Endometrial microvascular endothelial cells (primary cell): ENCODE measurements around the gene RAD51B. TPM values are rescaled to one million over a fixed set of nuclear protein-coding genes. Genes with fewer than 3 reads are reported as not detected.

ENCODE experiments used
- in situ Hi-C: cut with HindIII; loops from 2 replicates; pipeline ENCODE4 v1.10.0; 2017; ENCODE audit warnings: low sequenced_read_pairs, low pct_unique_long_range_greater_than_20kb; ENCODE audit errors: inconsistent ontology term
- total RNA-seq: library from RNA; depleted of rRNA; stranded (reverse); fragments of >200 nt; gene quantifications from one replicate; pipeline ENCODE4 v1.2.3, GENCODE V29; 2015; ENCODE audit errors: inconsistent ontology term

RAD51B gene
- total RNA-seq, 1 donor from 2014 or later: 16.4 TPM

DNA sequence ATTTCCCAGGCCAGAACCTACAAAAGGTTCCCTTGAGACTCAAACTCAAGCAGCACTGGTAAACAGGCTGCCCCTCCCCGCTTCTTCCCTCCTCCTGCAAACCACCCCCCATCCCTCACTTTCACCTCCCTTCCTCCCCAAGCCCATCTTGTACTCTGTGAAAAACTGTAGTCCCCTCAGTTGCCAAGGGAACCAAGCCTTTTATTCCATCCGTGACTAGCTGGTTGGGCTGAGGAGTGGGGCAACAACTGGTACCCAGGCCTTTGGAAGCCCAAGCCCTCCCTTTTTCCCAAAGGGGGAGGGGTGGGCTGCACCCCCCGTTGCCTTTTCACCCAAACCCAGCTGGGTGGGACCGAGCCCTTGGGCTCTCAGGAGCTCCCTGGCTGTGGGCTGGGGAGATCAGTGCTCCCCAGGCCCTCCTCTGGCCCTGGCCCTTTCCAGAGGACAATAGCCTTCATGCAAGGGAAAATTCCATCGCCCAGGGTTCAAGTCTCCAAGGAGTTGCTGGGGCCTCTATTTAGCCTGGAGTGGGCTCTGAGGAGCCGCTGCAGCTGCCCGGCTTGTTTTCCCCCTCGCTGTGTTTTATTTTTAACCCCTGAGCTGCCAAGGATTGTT, 911.3 kb downstream of the RAD51B start:
- in situ Hi-C loops: no loop called here

DNA sequence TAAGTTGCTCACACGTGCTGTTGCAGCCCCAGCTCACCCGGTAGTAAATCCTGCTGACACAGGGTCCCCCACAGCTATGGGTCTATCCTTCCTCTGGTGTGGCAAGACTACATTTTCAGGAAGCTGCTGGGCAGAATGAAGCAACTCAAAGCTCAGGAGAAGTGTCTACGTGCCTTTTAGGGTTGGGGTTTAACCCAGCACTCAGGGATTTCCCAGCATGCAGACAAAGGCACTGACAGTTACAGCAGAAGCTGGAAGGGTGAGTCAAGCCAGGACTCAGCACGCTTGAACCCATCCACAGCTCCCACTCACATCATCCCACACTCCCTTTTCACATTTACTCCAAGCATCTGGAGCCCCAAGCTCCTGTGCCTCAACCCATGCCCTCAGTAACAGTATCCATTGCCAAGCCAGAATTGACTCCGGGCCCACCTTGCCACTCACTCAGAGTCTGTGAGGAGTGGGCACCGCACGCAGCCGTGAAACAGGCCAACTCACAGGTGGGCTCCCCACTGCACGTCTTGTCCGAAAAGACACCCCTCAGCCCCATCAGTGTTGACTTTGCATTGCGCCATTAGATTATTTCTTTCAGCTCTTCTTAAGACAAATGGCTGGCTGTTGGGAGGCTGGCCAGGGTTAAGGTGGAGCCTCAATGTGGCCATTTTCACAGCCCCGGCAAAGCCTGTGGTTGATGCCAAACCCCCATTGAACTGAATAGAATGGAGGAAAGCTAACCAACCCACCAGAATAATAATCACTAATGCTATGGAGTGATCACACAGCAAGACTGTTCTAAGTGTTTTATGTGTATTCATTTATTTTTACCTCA, 913.7 kb downstream of the RAD51B start:
- in situ Hi-C loops: no loop called here

DNA sequence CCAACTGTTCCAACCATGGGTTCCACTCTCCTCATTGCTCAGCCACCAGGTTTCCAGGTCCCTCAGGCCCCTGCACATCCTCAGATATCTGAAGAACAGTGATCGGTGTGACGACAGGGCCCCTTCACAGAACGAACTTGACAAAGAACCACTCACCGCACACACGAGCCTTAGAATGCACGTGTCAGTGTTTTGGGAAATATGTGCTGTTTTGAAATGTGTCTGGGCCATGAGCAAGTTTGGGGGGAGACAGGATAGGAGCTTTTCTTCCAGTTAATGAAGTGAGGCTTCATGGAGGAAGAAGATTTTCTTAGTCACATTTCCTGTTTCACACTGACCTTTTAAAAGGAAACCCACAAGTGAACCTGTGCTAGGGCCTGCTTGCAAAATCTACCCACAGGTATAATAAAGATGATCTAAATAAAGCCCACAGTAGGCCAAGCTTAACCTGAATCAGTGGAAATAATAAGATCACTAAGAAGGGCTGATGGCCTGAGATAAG, 914.7 kb downstream of the RAD51B start:
- in situ Hi-C loops: no loop called here

DNA sequence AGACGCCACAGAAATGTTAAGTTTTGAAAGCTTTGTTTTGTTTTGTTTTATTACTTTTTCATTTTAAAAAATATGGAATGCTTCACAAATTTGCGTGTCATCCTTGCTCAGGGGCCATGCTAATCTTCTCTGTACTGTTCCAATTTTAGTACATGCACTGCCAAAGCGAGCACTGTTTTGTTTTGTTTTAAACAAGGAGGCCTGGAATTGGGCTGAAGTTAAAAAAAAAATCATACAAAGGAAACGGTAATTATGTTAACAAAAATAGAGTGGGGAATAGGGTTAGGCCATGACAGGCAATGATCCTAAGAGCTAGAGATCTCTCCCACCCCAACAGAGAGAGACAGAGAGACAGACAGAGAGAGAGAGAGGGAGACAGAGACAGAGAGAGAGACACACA, 916.3 kb downstream of the RAD51B start:
- in situ Hi-C loops: no loop called here

DNA sequence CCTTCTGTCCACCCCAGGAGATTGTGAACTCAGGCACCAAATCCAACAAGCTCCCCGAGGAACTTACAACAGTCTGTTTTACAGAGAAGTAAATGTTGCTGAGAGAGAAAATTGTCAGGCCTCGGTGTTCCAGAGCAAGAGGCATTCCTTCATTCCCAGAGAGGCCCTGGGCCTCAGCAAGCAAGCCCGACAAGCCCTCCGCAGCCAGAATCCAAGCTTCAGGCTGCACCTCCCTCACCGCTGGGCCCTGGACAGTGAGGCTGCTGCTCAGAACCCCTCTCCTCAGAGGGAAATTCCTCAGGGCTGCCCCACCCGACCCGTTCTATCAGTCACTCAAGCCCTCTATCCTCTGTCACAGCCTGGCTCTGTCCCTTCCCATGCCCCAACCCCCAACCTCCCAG, 916.9 kb downstream of the RAD51B start:
- in situ Hi-C loops: no loop called here

DNA sequence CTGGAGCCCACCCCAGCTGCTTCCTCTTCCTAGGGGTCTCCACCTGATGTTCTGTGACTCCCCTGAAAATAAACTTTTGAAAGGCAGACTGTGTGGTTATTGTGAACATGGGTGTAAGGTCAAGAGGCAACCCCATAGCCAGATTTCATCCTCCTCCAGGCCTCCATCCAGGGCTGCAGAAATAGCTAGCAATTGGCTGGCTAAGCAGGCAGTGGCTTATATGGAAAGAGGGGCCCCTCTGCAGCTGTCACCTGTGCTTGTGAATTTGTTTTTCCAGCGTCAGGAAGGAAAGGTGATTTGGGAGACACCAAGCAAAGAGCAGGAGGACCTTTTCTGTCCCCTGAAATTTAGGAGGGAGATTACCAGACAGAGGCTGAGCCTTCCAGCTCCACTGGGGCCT, 917.5 kb downstream of the RAD51B start:
- in situ Hi-C loops: no loop called here

DNA sequence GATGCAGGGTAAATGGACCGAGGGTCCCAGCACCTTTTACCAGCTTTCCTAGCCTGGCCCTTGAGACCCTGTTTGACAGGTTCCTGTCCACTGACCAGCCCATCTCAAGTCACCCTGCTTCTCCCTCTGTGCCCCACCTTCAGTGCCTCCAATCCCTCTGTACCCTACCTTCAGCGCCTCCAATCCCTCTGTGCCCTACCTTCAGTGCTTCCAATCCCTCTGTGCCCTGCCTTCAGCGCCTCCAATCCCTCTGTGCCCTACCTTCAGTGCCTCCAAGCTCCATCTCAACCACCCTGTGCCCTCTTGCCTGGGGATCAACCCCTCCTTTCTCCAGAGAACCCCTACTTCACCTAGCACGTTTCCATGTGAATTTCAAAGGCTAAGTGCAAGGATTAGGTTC, 919.0 kb downstream of the RAD51B start:
- in situ Hi-C loops: no loop called here

DNA sequence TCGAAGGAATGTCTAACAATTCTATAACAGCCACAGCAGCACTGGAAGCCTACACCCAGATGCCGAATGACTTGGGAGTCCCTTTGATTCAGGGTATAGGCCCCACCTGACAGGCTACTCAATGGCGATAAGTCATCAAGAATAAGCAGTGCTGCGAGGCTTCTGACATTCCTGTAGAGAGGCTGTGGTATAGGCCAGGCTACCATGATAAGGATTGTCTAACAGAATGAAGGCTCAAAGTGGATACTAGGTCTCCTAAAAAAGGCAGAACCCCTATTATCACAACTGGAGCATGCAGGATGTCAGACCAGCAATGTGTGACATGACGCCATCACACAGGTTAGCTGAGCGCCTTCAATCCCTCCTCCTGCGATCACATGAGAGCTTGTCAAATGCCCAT, 920.1 kb downstream of the RAD51B start:
- in situ Hi-C loops: no loop called here

DNA sequence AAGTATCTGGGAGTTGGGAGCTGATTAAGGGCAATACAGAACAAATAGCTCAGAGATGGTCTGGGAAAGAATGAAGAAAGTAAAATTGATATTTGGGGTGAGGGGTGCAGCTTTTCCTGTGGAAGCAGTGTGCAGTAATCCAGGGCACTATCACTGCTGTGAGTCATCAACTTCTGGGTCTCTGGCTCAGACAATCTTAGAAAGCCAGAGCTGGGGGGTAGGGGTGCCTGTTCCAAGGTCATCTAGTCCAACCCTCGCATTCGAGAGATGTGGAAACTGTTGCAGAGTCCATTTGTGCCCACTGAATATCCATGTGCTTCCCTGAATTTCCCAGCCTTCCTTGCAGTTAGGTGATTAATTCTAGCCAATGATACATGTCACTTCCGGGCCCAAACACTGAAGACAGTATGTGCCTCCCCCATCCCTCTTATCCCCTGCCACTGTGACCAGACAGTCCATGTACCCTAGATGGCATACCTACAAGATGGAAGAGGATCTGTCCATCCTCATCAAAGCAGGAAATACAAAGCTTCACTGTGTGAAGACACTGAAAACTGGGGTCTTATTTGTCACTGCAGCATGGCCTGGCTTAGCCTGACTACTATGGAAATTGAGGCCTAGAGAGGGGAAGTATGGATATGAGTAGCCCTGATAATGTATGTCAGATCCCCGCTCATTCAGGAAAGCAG, 921.4 kb downstream of the RAD51B start:
- in situ Hi-C loops: no loop called here

DNA sequence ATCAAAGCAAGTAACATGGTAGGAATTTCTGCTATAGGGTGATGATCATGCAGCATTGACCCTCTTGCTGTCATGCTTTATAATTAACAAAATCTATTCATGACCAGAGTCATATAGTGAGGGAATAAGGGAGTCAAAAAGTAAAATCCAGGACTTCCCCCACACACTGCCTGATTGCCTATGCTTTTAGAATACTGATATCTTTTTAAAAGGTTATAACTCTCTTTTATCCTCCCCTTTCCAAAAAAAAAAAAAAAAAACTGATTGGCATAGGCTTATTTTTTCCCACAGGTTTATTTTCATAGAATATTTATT, 921.9 kb downstream of the RAD51B start:
- in situ Hi-C loops: no loop called here

DNA sequence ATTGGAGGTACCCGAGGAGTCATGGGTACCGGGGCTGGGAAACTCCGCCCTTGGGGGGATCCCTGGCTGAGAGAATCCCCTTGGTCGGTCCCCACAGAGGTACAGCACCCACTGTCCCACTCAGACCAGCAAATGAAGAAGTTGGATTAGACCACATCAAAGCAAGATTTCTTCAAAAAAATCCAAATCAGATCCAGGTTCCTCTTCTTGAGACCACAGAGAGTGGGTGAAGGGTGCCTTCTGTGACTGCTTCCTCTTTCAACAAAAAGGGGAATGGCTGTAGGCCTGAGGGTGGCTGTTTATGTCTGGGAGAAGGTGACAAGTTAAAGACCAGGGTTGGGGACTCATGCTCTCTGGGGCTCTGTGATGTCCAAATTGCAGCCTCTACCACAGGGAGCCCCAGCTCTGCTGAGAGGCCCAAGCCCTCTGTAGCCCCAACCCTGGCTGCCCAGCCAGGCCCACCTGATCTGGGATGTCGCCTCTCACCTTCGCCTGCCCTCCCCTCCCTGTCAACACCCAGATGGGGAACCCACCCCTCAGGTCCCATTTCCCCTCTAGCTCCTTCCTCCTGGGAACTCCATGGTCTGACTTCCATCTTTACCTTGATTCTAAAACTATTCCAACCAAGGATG, 922.4 kb downstream of the RAD51B start:
- in situ Hi-C loops: no loop called here

DNA sequence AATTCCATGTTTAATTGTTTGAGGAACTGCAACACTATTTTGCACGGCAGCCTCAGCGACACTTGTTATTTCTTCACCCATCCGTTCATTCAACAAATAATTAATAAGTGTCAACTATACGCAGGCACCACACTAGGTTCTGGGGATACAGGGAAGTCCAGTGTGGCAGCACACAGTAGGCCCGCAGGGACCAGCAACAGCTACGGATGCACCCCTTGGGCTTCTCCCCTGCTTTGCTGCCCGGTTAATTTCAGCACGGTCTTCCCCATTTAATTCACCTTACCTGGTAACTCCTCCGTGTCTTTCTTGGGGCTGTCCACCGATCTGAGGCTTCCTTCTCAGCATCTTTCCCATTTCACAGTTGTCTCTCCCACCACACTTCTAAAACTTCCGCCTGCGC, 925.0 kb downstream of the RAD51B start:
- in situ Hi-C loops: no loop called here

DNA sequence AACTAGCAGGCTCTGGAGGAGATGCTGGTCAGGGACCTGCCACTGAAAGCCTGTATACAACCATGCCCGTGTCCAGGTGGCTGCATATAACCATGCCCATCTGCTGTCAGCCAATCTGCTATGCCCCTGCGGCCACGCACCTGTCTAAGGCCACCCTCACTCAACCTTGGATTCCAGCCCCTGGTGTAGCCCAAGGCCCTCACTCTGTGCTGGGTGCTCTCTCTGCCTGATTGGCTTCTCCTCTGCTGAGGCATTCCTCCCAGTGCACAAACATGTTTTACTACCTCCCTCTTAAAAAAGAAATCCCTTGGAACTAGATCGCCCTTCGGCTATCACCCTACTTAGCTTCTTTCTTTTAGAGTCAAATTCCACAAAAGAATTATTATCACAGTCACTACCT, 927.8 kb downstream of the RAD51B start:
- in situ Hi-C loops: no loop called here

DNA sequence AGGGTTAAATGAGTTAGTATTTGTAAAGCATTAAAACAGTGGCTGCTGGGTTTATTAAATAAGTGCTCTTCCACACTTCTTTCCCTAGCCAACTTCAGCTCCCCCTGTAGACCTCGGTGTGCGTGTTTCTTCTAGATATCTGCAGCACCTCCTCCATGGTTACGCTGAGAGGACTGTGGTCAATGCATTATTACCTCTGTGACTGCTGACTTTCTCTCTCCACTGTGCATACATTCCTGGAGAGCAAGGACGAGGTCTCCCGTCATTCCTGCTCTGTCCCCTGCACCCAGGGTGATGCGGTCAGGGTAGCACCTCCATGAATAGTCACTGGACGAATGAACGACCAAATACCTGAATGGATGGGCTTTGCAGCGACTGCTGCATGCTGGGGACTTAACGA, 928.7 kb downstream of the RAD51B start:
- in situ Hi-C loops: no loop called here

DNA sequence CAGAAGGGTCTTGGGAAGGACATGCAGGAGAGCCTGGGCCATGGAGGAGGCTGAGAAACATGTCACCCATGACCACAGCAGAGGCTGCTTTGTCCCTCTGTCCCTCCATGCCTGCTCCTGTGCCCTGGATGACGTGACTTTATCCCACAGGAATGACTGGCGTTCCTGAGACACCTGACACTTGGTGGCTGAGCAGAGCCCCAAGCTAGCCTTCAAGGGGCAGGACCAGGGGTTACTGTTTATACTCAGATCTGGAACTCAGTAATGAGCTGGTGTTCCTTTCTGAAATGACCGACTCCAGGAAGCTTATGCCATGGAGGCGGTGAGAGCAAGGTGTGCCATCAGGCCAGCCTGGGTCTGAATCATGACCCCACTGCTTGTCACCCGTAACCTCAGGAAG, 929.1 kb downstream of the RAD51B start:
- in situ Hi-C loops: no loop called here

DNA sequence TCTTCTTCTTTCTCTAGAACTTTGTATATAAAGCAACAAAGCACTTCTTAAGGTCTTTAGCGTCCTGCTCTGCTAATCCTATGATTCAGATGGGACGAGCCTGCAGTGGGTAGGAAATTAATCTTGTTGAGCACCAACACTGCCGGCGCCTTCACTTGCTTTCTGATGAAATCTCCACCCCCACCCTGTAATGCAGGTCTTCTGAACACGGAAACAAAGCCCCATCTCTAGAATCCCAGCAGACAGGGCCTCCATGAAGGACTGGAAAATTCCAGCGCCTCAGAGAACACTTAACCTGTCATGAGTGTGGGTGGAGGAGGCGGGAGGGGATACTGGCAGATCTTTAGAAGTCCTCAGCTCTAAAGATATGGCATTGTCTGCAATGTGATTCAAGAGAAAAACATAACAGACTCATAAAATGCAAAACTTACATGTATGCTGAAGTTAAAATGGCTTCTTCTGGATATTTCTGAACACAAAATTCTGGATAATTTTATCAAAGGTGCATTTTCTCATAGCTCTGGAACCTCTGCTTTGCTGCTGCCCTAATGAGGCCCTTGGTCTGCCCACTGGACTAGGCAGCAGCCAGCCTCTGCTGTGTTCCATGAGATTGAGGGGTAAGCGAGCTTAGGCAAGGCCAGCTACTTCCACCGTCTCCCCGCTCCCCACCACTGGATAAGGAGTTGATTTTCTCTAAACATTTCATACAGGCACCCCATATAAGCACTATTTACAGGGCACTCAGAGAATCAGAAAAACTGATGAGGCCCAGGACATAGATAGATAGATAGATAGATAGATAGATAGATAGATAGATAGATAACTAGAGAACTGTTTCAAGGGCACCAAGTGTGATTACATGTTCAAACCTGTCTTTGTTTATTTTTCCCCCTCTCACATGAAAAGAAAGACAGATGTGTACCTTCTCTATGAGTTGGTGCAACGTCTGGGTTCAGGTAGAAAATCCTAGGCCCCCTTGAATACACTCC, 930.2 kb downstream of the RAD51B start:
- in situ Hi-C loops: no loop called here

DNA sequence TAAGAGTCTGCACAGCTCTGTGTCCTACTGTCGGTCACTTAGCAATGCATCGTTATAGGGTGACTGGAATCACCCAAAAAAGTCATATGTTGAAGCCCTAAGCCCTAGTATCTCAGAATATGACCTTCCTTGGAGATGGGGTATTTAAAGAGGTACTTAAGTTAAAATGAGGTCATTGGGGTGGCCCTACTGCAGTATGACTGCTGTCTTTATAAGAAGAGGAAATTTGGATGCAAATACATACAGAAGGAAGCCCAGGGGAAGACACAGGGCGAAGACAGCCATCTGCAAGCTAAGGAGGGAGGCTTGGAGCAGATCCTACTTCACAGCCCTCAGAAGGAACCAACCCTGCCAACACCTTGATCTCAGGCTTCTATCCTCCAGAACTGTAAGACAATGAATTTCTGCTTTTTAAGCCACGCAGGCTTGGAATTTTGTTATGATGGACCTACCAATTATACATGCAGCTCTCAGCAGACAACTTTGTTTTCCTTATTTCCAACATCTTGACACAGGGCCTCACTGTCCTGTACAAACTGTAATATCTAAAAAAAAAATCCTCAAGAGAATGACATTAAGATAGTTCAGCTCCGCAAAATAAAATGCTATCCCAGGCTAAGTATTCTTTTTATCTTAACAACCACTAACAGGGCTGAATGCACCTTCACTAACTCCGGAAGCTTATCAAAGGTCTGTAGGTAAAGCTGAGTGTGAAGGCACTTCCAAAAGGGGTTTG, 932.9 kb downstream of the RAD51B start:
- in situ Hi-C loops: no loop called here

DNA sequence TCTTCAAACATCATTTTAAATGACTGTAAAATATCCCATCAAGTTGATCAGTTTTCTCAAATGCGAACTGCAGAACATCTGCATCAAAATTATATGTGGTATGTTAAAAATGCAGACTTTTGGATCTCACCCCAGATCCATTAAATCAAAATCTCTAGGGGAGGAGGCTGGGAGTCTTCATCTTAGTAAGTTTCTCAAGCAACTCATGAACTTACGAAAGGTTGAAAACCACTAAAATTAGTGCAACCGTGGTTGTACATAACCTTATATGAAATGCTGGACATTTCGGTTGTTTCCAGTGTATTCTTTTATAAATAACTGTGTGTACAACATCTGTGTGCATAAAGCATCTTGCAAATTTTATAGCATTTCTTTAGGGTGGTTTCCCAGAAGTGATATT, 934.1 kb downstream of the RAD51B start:
- in situ Hi-C loops: no loop called here
